Measurements from ENCODE around the gene WIPF1.

GRCh38 chr2:174577967-174578589 is 19.5 kb downstream of the WIPF1 start:
- TF ChIP-seq CTCF (conservative IDR thresholded peaks at IDR 0.05) (peak; percentile 31), ZFX (IDR thresholded peaks at IDR 0.05) (no peak)

All from C4-2B (cell line).